ENCODE measurements around the gene ZNF581. TPM values are rescaled to one million over a fixed set of nuclear protein-coding genes. Genes with fewer than 3 reads are reported as not detected.

Gene ZNF581
- polyA plus RNA-seq, 1 of the 3 experiments (the other 2 are of a cell fraction) = 24.7 TPM

- no peak overlapping the region for H3K27ac ChIP-seq (ENCODE audit: low read depth in 2 of 2, low read length in 1 of 2)
- no peak overlapping the region for H3K4me3 ChIP-seq (ENCODE audit: low read depth in 2 of 2, low read length in 1 of 2)
- no peak overlapping the region for H3K9ac ChIP-seq
- no peaks in the 10 kb centered on the region for H3K27me3 ChIP-seq (ENCODE audit: insufficient read depth)
- POLR2A ChIA-PET = no interaction called here
- CTCF ChIA-PET = interaction anchor here (1.0 to 4.7 kb wide), 6 partner anchors 13 to 467 kb away, joined by 3 to 30 read pairs (median 7); partner anchors contain the start of genes U2AF2, ZNF580 and ZNF865
- no peak for TF ChIP-seq REST (IDR thresholded peaks at IDR 0.05; ENCODE audit: low read depth, low read length)
- no peak for TF ChIP-seq POLR2AphosphoS5 (IDR thresholded peaks at IDR 0.05; ENCODE audit: low read depth, low read length)
- no peak for TF ChIP-seq CHD2 (IDR thresholded peaks at IDR 0.05; ENCODE audit: low read length, partially characterized antibody)
- TF ChIP-seq MAX (IDR thresholded peaks at IDR 0.05; ENCODE audit: low read depth) = no peak
- no peak for TF ChIP-seq TCF12 (IDR thresholded peaks at IDR 0.05)
- TF ChIP-seq MEF2A (IDR thresholded peaks at IDR 0.05; ENCODE audit: borderline replicate concordance, low read depth) = no peak
- TF ChIP-seq EZH2phosphoT487 (IDR thresholded peaks at IDR 0.05; ENCODE audit: borderline replicate concordance, low read depth) = no peak
- TF ChIP-seq RXRA (IDR thresholded peaks at IDR 0.05; ENCODE audit: borderline replicate concordance, low read depth) = no peak
- TF ChIP-seq NFIC (IDR thresholded peaks at IDR 0.05; ENCODE audit: borderline replicate concordance) = no peak
- no peak for TF ChIP-seq GATA2 (CRISPR knock-in tag; IDR thresholded peaks at IDR 0.05)
- TF ChIP-seq FOXJ3 (CRISPR knock-in tag; IDR thresholded peaks at IDR 0.05) = no peak
- TF ChIP-seq ELF1 (IDR thresholded peaks at IDR 0.05) = no peak
- TF ChIP-seq RCOR1 (IDR thresholded peaks at IDR 0.05; ENCODE audit: low read length) = no peak
- TF ChIP-seq MXI1 (IDR thresholded peaks at IDR 0.05; ENCODE audit: low read depth, low read length) = no peak
- TF ChIP-seq RFX5 (IDR thresholded peaks at IDR 0.05; ENCODE audit: low read length) = no peak
- no peak for TF ChIP-seq GABPA (IDR thresholded peaks at IDR 0.05; ENCODE audit: low read depth)
- H3K79me2 ChIP-seq (ENCODE audit: insufficient read depth) = peaks cover 11% of the 10 kb centered on the region; the same call in 1 of the 2 replicates
- H3K4me1 ChIP-seq (ENCODE audit: control insufficient read depth in 1 of 2, insufficient read depth in 2 of 2, low read depth in 1 of 2, low read length in 1 of 2) = peaks cover 0 to 2% of the 10 kb centered on the region in 2 experiments; a peak in 1 of 4 replicates
- no peak for DNase-seq
- no peaks in the 10 kb centered on the region for H3K36me3 ChIP-seq (replicated peaks in 1 of 2; ENCODE audit: control insufficient read depth in 1 of 2, insufficient read depth in 2 of 2, low read length in 1 of 2)
- H3F3A ChIP-seq (replicated peaks; ENCODE audit: insufficient read depth) = no peaks in the 10 kb centered on the region
- WGBS (ENCODE audit: low lambda C conversion rate) = 95% methylated on average over 11 of the region's 11 CpGs
- no peak overlapping the region for H2AFZ ChIP-seq (ENCODE audit: low read depth)
- no peak overlapping the region for H3K4me2 ChIP-seq
- H4K20me1 ChIP-seq (ENCODE audit: insufficient read depth) = no peaks in the 10 kb centered on the region
- H3K9me2 ChIP-seq = no peaks in the 10 kb centered on the region
- no peaks in the 10 kb centered on the region for H3K9me3 ChIP-seq
These were observed 17.1 kb upstream of the ZNF581 start for GRCh38 chr19:55626350-55626749.

Data from SK-N-SH (cell line).